Measurements from ENCODE around the gene USP48. TPM values are rescaled to one million over a fixed set of nuclear protein-coding genes. Genes with fewer than 3 reads are reported as not detected.
A peak's percentile ranks its signal among the peaks of the same experiment; 100 is the strongest.
"Not testable (repeated sequence)": the region's sequence is repeated elsewhere in the genome, so short reads cannot be mapped to it uniquely, and the experiment has no call there.

Gene USP48
- total RNA-seq, 1 experiment from 2014 or later: 40.5 TPM

GRCh38 chr1:21775550-21775914, 7.4 kb downstream of the USP48 start:
- no peak for DNase-seq (ENCODE audit: low read depth)

DNA sequence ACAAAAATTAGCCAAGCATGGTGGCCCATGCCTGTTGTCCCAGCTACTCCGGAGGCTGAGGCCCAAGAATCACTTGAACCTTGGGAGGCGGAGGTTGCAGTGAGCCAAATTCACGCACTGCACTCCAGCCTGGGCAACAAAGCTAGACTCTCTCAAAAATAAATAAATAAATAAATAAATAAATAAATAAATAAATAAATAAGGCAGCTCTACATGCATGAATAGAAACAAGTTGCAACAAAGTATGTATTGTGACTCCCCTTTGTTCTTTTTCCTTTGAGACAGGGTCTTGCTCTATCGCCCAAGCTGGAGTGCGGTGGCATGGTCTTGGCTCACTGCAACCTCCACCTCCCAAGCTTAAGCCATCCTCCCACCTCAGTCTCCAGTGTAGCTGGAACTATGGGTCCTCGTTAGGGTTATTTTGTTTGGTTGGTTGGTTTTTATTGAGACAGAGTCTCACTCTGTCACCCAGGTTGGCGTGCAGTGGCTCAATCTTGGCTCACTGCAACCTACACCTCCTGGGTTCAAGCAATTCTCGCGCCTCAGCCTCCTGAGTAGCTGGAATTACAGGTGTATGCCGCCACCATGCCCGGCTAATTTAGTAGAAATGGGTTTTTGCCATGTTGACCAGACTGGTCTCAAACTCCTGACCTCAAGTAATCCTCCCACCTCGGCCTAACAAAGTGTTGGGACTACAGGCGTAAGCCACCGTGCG, 8.0 kb downstream of the USP48 start:
- DNase-seq (ENCODE audit: low read depth): no peak

DNA sequence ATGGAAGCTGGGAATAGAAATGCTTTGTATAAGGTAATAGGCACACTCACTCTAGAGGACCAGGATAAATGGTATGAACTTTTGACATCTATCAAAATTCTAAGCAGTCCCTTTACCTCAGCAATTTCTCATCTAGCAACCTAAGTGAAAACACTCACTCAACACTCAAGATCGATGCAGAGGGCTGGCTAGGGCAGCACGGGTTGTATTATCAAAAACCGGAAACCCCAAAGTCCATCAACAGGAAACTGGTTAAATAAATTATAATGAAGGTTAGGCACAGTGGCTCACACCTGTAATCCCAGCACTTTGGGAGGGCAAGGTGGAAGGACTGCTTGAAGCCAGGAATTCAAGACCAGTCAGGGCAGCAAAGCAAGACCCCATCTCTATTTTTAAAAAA, 9.4 kb downstream of the USP48 start:
- DNase-seq (ENCODE audit: low read depth): no peak

GRCh38 chr1:21771672-21772071, 11.3 kb downstream of the USP48 start:
- DNase-seq (ENCODE audit: low read depth): not testable (repeated sequence)

DNA sequence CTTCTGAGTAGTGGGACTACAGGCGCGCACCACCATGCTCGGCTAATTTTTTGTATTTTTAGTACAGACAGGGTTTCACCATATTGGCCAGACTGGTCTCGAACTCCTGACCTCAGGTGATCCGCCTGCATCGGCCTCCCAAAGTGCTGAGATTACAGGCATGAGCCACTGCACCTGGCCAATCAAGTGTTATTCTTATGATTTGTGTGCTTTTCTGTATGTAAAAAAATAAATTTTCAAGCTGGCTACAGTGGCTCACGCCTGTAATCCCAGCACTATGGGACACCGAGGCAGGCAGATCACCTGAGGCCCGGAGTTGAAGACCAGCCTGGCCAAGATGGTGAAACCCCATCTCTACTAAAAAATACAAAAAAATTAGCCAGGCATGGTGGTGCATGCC, 12.3 kb downstream of the USP48 start:
- DNase-seq (ENCODE audit: low read depth): not testable (repeated sequence)

DNA sequence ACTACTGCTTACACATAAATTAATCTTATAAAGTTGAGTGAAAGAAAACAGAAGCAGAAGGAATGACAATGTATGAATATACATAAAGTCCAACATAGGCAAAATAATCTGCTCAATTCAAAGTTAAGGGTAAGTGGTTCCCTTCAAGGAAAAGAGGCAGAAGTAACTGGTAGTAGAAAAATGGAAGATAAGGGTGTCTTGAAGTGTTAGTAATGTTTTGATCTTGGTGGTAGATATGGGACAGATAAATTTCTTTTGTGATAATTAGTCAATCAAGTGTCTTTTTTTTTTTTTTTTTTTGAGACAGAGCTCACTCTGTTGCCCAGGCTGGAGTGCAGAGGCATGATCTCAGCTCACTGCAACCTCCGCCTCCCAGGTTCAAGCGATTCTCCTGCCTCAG, 12.7 kb downstream of the USP48 start:
- no peak for DNase-seq (ENCODE audit: low read depth)

DNA sequence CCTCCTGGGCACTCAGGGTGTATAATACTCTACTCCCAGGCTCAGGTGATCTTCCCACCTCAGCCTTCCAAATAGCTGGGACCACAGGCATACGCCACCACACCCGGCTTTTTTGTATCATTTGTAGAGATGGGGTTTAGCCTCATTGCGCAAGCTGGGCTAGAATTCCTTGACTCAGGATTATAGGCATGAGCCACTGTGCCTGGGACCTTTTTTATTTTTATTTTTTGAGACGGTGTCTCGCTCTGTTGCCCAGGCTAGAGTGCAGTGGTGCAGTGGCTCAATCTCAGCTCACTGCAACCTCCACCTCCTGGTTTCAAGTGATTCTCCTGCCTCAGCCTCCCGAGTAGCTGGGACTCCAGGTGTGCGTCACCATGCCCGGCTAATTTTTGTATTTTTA, 15.8 kb downstream of the USP48 start:
- not testable (repeated sequence) for DNase-seq (ENCODE audit: low read depth)

GRCh38 chr1:21766210-21766609, 16.7 kb downstream of the USP48 start:
- DNase-seq (ENCODE audit: low read depth): no peak

GRCh38 chr1:21764615-21765423, 18.1 kb downstream of the USP48 start:
- peak; percentile 91 for DNase-seq (ENCODE audit: low read depth)

DNA sequence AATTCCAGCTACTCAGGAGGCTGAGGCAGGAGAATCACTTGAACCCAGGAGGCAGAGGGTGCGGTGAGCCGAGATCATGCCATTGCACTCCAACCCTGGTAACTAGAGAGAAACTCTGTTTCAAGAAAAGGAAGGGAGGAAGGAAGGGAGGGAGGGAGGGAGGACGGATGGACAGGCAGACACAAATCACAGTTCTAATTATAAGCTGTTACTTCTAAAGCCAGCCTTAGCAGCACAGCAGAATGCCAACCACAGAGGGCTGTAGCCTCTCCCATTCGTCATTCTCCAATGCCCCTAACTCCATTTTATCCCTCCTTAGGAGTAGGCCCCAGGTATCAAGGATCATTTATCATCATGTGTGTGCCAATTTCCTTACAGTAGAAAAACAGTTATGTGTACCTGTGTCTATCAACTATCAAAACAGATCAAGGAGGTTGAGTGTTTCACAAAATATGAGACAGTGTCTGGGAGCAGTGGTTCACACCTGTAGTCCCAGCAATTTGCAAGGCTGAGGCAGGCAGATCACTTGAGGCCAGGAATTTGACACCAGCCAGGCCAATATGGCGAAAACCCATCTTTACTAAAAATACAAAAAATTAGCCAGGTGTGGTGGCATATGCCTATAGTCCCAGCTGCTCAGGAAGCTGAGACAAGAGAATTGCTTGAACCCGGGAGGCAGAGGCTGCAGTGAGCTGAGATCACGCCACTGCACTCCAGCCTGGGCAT, 19.1 kb downstream of the USP48 start:
- no peak for DNase-seq (ENCODE audit: low read depth)

DNA sequence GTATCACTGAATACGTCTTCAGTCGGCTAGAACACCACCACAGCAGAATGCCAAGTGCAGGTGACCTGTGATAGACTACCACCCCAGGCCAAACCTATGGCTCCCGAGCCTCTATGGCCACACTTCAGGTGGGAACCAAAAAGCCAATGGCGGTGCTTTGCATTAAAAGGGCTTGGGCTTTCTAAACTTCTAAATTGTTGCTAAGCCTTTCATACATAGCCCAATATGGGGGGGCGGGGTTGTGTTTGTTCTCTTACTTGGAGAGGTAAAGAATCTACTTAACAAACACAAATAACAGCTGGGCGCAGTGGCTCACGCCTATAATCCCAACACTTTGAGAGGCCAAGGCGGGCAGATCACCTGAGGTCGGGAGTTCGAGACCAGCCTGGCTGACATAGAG, 19.7 kb downstream of the USP48 start:
- DNase-seq (ENCODE audit: low read depth): no peak

GRCh38 chr1:21762022-21762404, 20.9 kb downstream of the USP48 start:
- no peak for DNase-seq (ENCODE audit: low read depth)

DNA sequence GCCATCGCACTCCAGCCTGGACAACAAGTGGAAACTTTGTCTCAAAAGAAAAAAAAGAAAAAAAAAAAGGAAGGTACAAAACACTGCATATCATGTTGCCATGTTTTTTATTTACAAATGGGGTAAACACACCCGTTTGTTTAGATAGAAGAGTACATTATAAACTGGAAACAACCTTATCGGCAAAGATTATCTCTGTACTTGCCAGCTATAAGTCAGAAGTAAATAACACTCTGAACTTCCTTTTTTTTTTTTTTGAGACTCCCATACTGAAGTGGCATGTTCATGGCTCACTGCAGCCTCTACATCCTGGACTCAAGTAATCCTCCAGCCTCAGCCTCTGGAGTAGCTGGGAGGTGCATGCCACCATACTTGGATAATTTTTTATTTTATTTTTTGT, 21.9 kb downstream of the USP48 start:
- DNase-seq (ENCODE audit: low read depth): no peak

DNA sequence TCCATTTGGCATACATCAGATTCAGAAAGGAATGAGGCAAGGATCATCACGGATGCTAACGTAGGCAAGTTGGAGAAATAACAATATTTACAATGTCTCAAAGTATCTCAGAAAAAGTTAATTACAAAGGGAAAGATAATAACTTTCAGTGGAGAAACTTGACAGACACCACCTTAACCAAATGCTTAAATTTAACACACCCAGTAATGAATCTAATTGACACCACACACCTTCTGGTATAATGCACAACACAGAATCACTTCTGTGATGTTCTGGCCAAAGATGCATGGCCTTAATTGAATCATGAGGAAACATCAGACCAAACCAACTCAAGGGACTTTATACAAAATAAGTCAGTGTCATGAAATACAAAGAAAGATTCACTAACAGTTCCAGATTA, 23.1 kb downstream of the USP48 start:
- DNase-seq (ENCODE audit: low read depth): no peak

GRCh38 chr1:21759182-21759581, 23.8 kb downstream of the USP48 start:
- no peak for DNase-seq (ENCODE audit: low read depth)

DNA sequence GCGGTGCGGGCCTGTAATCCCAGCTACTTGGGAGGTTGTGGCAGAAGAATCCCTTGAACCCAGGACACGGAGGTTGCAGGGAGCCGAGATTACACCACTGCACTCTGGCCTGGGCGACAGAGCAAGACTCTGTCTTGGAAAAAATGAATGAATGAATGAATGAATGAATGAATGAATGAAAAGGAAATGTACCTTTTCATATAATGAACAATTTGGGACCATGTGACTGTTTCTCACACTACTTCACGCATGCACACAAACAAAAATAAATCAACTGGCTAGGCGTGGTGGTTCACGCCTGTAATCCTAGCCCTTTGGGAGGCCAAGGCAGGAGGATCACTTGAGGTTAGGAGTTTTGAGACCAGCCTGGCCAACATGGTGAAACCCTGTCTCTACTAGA, 24.3 kb downstream of the USP48 start:
- DNase-seq (ENCODE audit: low read depth): no peak

DNA sequence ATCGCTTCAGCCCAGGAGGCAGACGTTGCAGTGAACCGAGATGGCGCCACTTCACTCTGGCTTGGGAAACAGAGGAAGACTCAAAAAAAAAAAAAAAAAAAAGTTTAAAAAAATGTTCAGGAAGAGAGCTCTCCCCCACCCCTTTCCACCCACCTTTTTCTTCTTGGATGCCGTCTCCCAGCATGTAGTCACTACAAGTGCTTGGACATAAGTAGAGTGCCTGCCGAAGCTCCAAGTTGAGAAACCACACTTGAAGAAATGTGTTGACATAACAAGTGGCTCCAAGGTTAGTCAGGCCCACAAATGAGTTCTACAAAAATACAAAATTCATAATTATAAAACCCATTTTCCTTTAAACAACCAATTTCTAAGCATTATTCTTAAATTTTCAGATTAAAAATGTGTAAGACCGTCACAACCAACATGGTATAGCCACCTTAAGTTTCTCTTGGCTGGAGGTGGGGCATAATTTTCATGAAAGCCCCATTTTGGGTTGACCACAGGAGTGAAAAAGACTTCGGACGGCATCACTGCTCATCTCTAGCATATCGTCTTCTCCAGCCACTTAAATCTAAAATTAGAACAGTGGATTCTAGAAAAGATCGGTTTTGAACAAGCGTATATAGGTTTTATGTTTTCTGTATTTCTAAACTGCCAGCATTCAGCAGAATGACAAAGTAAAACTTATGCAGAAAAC, 26.4 kb downstream of the USP48 start:
- no peak for DNase-seq (ENCODE audit: low read depth)

DNA sequence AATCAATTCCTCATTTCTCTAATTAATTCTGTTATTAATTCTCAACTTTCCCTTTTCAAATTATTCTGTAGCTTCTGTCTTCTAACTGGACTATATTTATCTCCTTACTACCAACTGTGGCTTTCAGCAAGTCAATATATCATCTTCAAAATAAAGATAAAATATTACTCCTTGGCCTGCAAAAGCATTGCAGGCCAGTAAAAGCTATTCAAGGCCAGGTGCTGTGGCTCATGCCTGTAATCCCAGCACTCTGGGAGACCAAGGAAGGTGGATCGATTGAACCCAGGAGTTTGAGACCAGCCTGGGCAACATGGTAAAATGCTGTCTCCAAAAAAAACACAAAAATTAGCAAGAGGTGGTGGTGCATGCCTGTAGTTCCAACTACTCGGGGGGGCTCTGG, 27.9 kb downstream of the USP48 start:
- DNase-seq (ENCODE audit: low read depth): no peak

DNA sequence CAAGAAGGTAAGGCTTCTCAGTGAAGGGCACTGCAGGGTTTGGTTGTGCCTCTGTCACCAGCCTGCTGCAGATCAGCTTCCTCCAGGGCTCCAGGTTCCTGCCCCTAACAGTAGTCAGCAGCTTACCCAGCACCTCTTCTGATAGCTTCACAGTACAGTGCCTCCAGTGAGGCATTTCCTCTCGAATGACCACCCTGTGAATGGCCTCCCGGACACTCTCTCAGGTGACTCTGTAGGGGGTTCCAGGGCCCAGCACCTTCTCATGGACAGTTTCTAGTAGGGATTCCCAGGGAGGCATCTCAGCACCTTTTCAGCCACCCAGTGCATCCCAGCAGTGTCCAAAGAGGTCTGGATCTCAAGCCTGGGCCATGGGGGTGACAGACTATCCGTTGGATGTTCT, 28.4 kb downstream of the USP48 start:
- DNase-seq (ENCODE audit: low read depth): no peak

- no peak for DNase-seq (ENCODE audit: low read depth)
Observed at GRCh38 chr1:21752186-21752585, 30.8 kb downstream of the USP48 start.

DNA sequence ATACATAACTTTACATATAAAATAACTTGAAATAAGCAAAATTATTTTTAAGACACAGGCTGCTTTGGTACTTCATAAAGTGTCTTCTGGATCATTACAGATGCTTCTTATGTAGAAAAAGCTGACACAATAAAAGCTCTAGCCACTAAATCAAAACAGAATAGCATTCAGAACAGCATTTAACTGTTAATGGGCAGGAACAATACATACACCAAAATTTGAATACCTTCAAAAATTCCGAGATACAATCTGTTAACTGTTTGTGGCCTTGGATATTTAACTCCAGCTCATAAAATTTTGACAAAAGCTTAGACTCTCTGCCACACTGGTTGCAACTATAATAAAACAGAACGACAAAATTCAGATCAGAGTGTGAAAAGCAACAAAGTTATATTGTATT, 31.7 kb downstream of the USP48 start:
- DNase-seq (ENCODE audit: low read depth): no peak

DNA sequence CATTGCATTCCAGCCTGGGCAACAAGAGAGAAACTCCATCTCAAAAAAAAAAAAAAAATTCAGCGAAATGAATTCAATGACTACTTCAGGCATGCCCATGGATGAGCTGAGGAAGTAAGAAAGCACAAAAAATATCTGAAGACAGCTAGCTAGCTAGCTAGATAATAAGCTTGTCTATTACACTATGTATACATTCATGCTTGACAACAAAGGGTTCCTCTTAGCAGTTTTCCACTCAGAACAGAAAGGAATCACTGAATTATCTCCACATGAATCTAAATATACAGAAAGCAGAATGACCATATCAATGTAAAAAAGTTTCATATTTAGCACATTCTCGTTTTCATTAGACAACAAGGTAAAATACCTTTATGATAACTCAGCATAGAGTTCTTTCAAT, 32.1 kb downstream of the USP48 start:
- DNase-seq (ENCODE audit: low read depth): no peak

All from RPMI7951 (cell line).